ENCODE results near the gene MYO1B.

MYO1B gene

GRCh38 chr2:191276792-191277465 lies 31.7 kb downstream of the MYO1B start:
- Histone ChIP-seq H4K20me1 (ENCODE audit: low read depth, low read length) (no peaks in the 10 kb centered on the region), H3K4me2 (ENCODE audit: low read depth, low read length, poor library complexity, severe bottlenecking) (no peak overlapping the region), H3K9me2 (replicated peaks; ENCODE audit: insufficient read depth, low read length) (no peaks in the 10 kb centered on the region), H3K36me3 (ENCODE audit: low read length) (no peaks in the 10 kb centered on the region), H3K79me2 (ENCODE audit: insufficient read depth, low read length) (no peaks in the 10 kb centered on the region), H3F3A (ENCODE audit: insufficient read depth) (no peaks in the 10 kb centered on the region), H3K4me3 (ENCODE audit: insufficient read depth, low read length, poor library complexity, severe bottlenecking) (no peak overlapping the region), H3K9me3 (ENCODE audit: insufficient read depth, low read length) (no peaks in the 10 kb centered on the region), H3K27ac (ENCODE audit: low read depth, low read length) (no peak overlapping the region), H2AFZ (ENCODE audit: low read depth, low read length, severe bottlenecking) (no peak overlapping the region), H3K9ac (ENCODE audit: low read length) (no peak overlapping the region), H3K27me3 (ENCODE audit: low read length) (no peaks in the 10 kb centered on the region)
- TF ChIP-seq, protein P1, sequence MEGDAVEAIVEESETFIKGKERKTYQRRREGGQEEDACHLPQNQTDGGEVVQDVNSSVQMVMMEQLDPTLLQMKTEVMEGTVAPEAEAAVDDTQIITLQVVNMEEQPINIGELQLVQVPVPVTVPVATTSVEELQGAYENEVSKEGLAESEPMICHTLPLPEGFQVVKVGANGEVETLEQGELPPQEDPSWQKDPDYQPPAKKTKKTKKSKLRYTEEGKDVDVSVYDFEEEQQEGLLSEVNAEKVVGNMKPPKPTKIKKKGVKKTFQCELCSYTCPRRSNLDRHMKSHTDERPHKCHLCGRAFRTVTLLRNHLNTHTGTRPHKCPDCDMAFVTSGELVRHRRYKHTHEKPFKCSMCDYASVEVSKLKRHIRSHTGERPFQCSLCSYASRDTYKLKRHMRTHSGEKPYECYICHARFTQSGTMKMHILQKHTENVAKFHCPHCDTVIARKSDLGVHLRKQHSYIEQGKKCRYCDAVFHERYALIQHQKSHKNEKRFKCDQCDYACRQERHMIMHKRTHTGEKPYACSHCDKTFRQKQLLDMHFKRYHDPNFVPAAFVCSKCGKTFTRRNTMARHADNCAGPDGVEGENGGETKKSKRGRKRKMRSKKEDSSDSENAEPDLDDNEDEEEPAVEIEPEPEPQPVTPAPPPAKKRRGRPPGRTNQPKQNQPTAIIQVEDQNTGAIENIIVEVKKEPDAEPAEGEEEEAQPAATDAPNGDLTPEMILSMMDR (IDR thresholded peaks at IDR 0.05; ENCODE audit: insufficient read depth, low read length, poor library complexity, severe bottlenecking), result no peak
- TF ChIP-seq EZH2phosphoT487 (conservative IDR thresholded peaks at IDR 0.05; ENCODE audit: low read length), result no peak

- Histone ChIP-seq H3K9me3 (ENCODE audit: insufficient read depth, low read length) (no peaks in the 10 kb centered on the region), H3K9me2 (replicated peaks; ENCODE audit: insufficient read depth, low read length) (no peaks in the 10 kb centered on the region), H3K27me3 (ENCODE audit: low read length) (no peaks in the 10 kb centered on the region), H4K20me1 (ENCODE audit: low read depth, low read length) (no peaks in the 10 kb centered on the region), H3K9ac (ENCODE audit: low read length) (no peak overlapping the region), H3K27ac (ENCODE audit: low read depth, low read length) (no peak overlapping the region), H3K36me3 (ENCODE audit: low read length) (no peaks in the 10 kb centered on the region), H3K79me2 (ENCODE audit: insufficient read depth, low read length) (no peaks in the 10 kb centered on the region), H3K4me3 (ENCODE audit: insufficient read depth, low read length, poor library complexity, severe bottlenecking) (no peak overlapping the region), H3K4me2 (ENCODE audit: low read depth, low read length, poor library complexity, severe bottlenecking) (no peak overlapping the region), H3F3A (ENCODE audit: insufficient read depth) (no peaks in the 10 kb centered on the region), H2AFZ (ENCODE audit: low read depth, low read length, severe bottlenecking) (no peak overlapping the region)
- TF ChIP-seq, protein P1 (IDR thresholded peaks at IDR 0.05; ENCODE audit: insufficient read depth, low read length, poor library complexity, severe bottlenecking), result no peak
- TF ChIP-seq EZH2phosphoT487 (conservative IDR thresholded peaks at IDR 0.05; ENCODE audit: low read length), result no peak
These were observed 35.1 kb downstream of the MYO1B start for GRCh38 chr2:191280290-191280689.

GRCh38 chr2:191280834-191281756 lies 35.9 kb downstream of the MYO1B start:
- Histone ChIP-seq H3F3A (ENCODE audit: insufficient read depth) (no peaks in the 10 kb centered on the region), H3K27me3 (ENCODE audit: low read length) (no peaks in the 10 kb centered on the region), H4K20me1 (ENCODE audit: low read depth, low read length) (no peaks in the 10 kb centered on the region), H3K9me2 (replicated peaks; ENCODE audit: insufficient read depth, low read length) (no peaks in the 10 kb centered on the region), H3K79me2 (ENCODE audit: insufficient read depth, low read length) (no peaks in the 10 kb centered on the region), H3K4me3 (ENCODE audit: insufficient read depth, low read length, poor library complexity, severe bottlenecking) (no peak overlapping the region), H3K4me2 (ENCODE audit: low read depth, low read length, poor library complexity, severe bottlenecking) (no peak overlapping the region), H2AFZ (ENCODE audit: low read depth, low read length, severe bottlenecking) (no peak overlapping the region), H3K27ac (ENCODE audit: low read depth, low read length) (no peak overlapping the region), H3K36me3 (ENCODE audit: low read length) (no peaks in the 10 kb centered on the region), H3K9me3 (ENCODE audit: insufficient read depth, low read length) (no peaks in the 10 kb centered on the region), H3K9ac (ENCODE audit: low read length) (no peak overlapping the region)
- no peak for TF ChIP-seq EZH2phosphoT487 (conservative IDR thresholded peaks at IDR 0.05; ENCODE audit: low read length)
- TF ChIP-seq, protein P1 (IDR thresholded peaks at IDR 0.05; ENCODE audit: insufficient read depth, low read length, poor library complexity, severe bottlenecking), result no peak

Measured in SU-DHL-6 (cell line).